SU-DHL-6 (cell line): ENCODE data around the gene TMEM202.

Experiments
- H2AFZ ChIP-seq: fragments of 200-600 bp; sonication (generic); 2 replicates; pipeline ENCODE4 v1.6.1; 2014; ENCODE audit warnings: low read depth, mild to moderate bottlenecking, moderate library complexity, mixed read lengths, antibody characterized with exemption, low read length; ENCODE audit not compliant: severe bottlenecking
- H3F3A ChIP-seq: fragments of 200-600 bp; shearing (Covaris generic); 2 replicates; pipeline ENCODE4 v1.6.0; 2016; ENCODE audit warnings: antibody characterized with exemption, mild to moderate bottlenecking; ENCODE audit not compliant: insufficient read depth
- H3K27ac ChIP-seq: fragments of 200-600 bp; sonication (generic); 2 replicates; pipeline ENCODE4 v1.5.1; 2016; ENCODE audit warnings: low read depth, mild to moderate bottlenecking, low read length, moderate library complexity, mixed read lengths
- H3K27me3 ChIP-seq: fragments of 200-600 bp; sonication (generic), shearing (Covaris generic); 2 replicates; pipeline ENCODE4 v1.6.0; 2014; ENCODE audit warnings: mild to moderate bottlenecking, low read length
- H3K36me3 ChIP-seq: fragments of 200-600 bp; sonication (generic); 2 replicates; pipeline ENCODE4 v1.6.1; 2014; ENCODE audit warnings: mild to moderate bottlenecking, low read length, mixed read lengths
- H3K4me2 ChIP-seq: fragments of 300-600, 200-600 bp; shearing (Covaris generic), sonication (generic); 2 replicates; pipeline ENCODE4 v1.6.0; 2014; ENCODE audit warnings: low read length, low read depth, mild to moderate bottlenecking; ENCODE audit not compliant: poor library complexity, severe bottlenecking
- H3K4me3 ChIP-seq: fragments of 200-600 bp; sonication (generic); 2 replicates; pipeline ENCODE4 v1.5.1; 2014; ENCODE audit warnings: antibody characterized with exemption, low read length, mild to moderate bottlenecking, mixed read lengths; ENCODE audit not compliant: insufficient read depth, poor library complexity, severe bottlenecking
- H3K79me2 ChIP-seq: fragments of 200-600 bp; sonication (generic); 2 replicates; pipeline ENCODE4 v1.6.1; 2014; ENCODE audit warnings: mild to moderate bottlenecking, low read length, moderate library complexity; ENCODE audit not compliant: insufficient read depth
- H3K9ac ChIP-seq: fragments of 200-600 bp; sonication (generic); 2 replicates; pipeline ENCODE4 v1.7.0; 2014; ENCODE audit warnings: mild to moderate bottlenecking, low read length
- H3K9me2 ChIP-seq: fragments of 200-600 bp; sonication (generic); replicated peaks from 2 replicates; pipeline ENCODE4 v1.6.1; 2014; ENCODE audit warnings: low read length; ENCODE audit not compliant: insufficient read depth
- H3K9me3 ChIP-seq: fragments of 200-600 bp; sonication (generic); 2 replicates; pipeline ENCODE4 v1.6.1; 2014; ENCODE audit warnings: low read length, mixed read lengths; ENCODE audit not compliant: insufficient read depth
- H4K20me1 ChIP-seq: fragments of 200-600 bp; sonication (generic); 2 replicates; pipeline ENCODE4 v1.6.1; 2014; ENCODE audit warnings: low read depth, mild to moderate bottlenecking, antibody characterized with exemption, low read length, moderate library complexity, mixed read lengths
- EZH2phosphoT487 ChIP-seq: fragments of 200-600 bp; sonication (generic), shearing (Covaris generic); conservative IDR thresholded peaks from 2 replicates; pipeline ENCODE4 v1.6.1; 2018; ENCODE audit warnings: mild to moderate bottlenecking, antibody characterized with exemption, low read length, moderate library complexity, mixed read lengths
- TF ChIP-seq, protein P1 (sequence below): fragments of 200-600 bp; sonication (generic); IDR thresholded peaks from one replicate; pipeline ENCODE4 v1.5.1; 2017; ENCODE audit warnings: antibody characterized with exemption, mild to moderate bottlenecking, low read length, moderate library complexity; ENCODE audit not compliant: insufficient read depth, poor library complexity, severe bottlenecking

Gene TMEM202, protein sequence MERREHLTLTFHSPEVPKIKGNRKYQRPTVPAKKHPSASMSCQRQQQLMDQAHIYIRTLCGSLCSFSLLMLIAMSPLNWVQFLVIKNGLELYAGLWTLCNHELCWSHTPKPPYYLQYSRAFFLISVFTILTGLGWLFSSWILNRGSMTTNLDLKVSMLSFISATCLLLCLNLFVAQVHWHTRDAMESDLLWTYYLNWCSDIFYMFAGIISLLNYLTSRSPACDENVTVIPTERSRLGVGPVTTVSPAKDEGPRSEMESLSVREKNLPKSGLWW

DNA sequence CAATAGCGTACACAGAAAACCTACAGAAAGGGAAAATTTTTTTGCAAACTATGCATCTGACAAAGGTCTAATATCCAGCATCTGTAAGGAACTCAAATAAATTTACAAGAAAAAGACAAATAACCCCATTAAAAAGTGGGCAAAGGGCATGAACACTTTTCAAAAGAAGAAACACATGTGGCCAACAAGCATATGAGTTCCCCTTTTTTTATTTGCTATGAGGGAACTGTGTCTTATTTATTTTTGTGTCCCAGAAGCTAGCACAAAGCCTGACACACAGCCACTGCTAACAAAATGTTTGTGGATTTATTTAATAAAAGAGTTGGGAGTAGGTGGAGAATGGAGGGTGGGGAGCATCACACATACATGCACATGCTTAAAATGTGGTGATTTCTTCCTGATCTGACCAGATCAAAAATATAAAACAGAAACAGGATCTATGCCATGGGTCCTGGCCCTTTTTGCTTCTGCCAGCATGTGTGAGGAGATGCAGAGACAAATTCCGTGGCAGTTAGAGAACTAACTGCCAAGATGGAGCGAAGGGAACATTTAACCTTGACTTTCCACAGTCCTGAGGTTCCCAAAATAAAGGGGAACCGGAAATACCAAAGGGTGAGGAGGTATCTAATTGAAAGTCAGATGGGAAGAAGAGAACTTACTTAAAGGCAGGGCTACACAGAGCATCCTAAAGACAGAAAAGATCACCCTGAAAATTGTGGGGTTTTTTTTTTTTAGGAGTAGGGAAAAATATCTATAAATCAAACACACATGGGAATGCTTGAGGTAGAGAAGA is at the start of gene TMEM202:
TSS of gene TMEM202 (plus strand) at position 510 of the 793 bp plus-strand sequence. CDS start at position 532, 22 bp downstream.
- no peaks in the 10 kb centered on the region for H3K9me2 ChIP-seq
- no peaks in the 10 kb centered on the region for H3F3A ChIP-seq
- no peak within 1 kb of the TSS for H3K27ac ChIP-seq
- H3K9me3 ChIP-seq = no peaks in the 10 kb centered on the region
- H3K36me3 ChIP-seq = no peaks in the 10 kb centered on the region
- H2AFZ ChIP-seq = no peak within 1 kb of the TSS
- H3K79me2 ChIP-seq = no peaks in the 10 kb centered on the region
- no peaks in the 10 kb centered on the region for H4K20me1 ChIP-seq
- H3K4me2 ChIP-seq = no peak within 1 kb of the TSS
- no peak within 1 kb of the TSS for H3K4me3 ChIP-seq
- no peak within 1 kb of the TSS for H3K9ac ChIP-seq
- TF ChIP-seq, protein P1, sequence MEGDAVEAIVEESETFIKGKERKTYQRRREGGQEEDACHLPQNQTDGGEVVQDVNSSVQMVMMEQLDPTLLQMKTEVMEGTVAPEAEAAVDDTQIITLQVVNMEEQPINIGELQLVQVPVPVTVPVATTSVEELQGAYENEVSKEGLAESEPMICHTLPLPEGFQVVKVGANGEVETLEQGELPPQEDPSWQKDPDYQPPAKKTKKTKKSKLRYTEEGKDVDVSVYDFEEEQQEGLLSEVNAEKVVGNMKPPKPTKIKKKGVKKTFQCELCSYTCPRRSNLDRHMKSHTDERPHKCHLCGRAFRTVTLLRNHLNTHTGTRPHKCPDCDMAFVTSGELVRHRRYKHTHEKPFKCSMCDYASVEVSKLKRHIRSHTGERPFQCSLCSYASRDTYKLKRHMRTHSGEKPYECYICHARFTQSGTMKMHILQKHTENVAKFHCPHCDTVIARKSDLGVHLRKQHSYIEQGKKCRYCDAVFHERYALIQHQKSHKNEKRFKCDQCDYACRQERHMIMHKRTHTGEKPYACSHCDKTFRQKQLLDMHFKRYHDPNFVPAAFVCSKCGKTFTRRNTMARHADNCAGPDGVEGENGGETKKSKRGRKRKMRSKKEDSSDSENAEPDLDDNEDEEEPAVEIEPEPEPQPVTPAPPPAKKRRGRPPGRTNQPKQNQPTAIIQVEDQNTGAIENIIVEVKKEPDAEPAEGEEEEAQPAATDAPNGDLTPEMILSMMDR = no peak
- TF ChIP-seq EZH2phosphoT487 = no peak
- H3K27me3 ChIP-seq = no peaks in the 10 kb centered on the region

DNA sequence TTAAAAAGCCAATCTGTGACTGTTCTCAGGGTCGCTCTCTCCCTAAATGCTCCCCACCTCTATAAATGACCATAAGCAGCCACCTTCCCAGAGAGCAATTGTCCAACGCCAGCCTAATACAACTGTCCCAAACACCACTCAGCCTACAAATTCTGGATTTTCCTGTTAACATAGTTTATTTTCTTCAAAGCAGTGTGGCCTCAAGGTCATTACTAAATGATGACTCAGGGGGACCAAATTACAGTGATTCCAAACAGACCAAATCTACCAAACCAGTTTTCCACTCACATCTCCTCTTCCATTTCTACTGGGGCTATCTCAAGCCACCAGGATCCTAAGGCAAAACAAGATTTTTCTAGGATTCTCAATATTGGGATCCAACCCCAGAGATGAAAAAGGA is 44.8 kb upstream of the TMEM202 start:
- Histone ChIP-seq H3K9ac (no peak overlapping the region), H3F3A (no peaks in the 10 kb centered on the region), H3K9me3 (no peaks in the 10 kb centered on the region), H3K27me3 (no peaks in the 10 kb centered on the region), H2AFZ (no peak overlapping the region), H3K4me2 (no peak overlapping the region), H3K36me3 (no peaks in the 10 kb centered on the region), H3K4me3 (no peak overlapping the region), H3K27ac (no peak overlapping the region), H3K79me2 (peaks cover 4% of the 10 kb centered on the region; the same call in 1 of the 2 replicates), H3K9me2 (no peaks in the 10 kb centered on the region), H4K20me1 (no peaks in the 10 kb centered on the region)
- TF ChIP-seq EZH2phosphoT487 = no peak
- TF ChIP-seq, protein P1 = no peak

DNA sequence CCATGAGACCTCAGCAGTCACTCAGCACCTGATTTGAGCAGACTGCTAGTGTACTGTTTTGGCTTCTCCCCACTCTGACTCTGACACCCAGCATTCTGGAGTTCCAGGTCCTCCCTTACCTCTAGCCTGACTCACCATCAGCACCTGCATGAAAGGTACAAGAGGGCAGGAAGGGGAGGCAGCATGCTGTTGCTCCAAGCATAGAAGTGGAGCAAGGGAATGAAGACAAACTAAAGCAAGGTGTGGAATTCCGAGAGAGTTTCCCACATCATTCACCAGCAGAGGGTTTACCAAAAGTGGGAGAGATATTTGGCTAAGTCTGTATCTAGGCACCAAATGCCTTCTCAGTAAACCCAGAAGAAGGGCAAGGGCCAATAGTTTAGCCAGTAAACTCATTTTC is 43.6 kb upstream of the TMEM202 start:
- Histone ChIP-seq H3K9me2 (no peaks in the 10 kb centered on the region), H3K36me3 (no peaks in the 10 kb centered on the region), H2AFZ (no peak overlapping the region)

More for the DNA sequence above, 43.6 kb upstream of the TMEM202 start:
- H4K20me1 ChIP-seq = no peaks in the 10 kb centered on the region
- no peak overlapping the region for H3K4me3 ChIP-seq
- no peaks in the 10 kb centered on the region for H3K9me3 ChIP-seq
- no peaks in the 10 kb centered on the region for H3K27me3 ChIP-seq
- no peaks in the 10 kb centered on the region for H3F3A ChIP-seq
- peaks cover 4% of the 10 kb centered on the region; the same call in 1 of the 2 replicates for H3K79me2 ChIP-seq
- TF ChIP-seq, protein P1 = no peak
- no peak for TF ChIP-seq EZH2phosphoT487
- no peak overlapping the region for H3K27ac ChIP-seq
- H3K4me2 ChIP-seq = no peak overlapping the region
- no peak overlapping the region for H3K9ac ChIP-seq
